GM11168 (cell line): ENCODE results near the gene TLR3.
"Not testable (repeated sequence)": the region's sequence is repeated elsewhere in the genome, so short reads cannot be mapped to it uniquely, and the experiment has no call there.

Source experiments
- in situ Hi-C: fragments of 300-500 bp; cut with MboI; formaldehyde crosslinking; loops from one replicate; pipeline ENCODE4 v1.12.0; 2022; ENCODE audit warnings: low sequenced_read_pairs; ENCODE audit not compliant: unreplicated experiment

The TLR3 gene

DNA sequence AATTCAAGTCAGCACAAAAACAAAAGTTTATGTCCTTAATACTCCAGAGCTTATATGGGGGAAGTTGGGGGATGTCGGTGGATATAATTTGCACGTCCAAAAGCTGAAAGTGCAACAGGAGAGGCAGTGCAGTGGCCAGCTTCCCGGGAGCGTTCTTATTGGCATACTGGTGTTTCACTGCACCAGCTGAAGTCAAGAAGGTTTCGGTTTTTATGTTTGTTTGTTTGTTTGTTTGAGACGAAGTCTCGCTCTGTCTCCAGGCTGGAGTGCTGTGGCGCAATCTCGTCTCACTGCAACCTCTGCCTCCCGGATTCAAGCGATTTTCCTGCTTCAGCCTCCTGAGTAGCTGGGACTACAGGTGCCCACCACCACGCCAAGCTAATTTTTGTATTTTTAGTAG lies 28.6 kb upstream of the TLR3 start:
- in situ Hi-C loops, result no loop called here

DNA sequence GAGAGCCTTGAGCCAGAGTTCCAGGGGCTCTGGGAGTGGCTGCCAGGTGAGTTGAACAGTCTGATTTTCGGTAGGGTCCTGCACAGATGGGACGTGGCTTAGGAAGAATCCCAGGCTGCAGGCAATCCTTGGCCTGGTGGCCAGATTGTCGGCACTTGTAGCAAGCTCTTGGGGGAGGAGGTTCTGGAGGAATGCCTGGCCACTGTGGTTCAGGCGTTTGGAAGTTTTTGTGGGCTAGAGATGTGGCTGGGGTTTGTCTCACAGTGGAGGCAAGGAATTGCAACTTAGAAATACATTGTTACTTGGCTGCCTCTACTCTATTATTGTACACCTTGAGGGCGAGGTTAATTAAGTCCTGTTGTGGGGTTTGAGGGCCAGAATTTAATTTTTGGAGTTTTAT lies 21.5 kb upstream of the TLR3 start:
- in situ Hi-C loops, result not testable (repeated sequence)

DNA sequence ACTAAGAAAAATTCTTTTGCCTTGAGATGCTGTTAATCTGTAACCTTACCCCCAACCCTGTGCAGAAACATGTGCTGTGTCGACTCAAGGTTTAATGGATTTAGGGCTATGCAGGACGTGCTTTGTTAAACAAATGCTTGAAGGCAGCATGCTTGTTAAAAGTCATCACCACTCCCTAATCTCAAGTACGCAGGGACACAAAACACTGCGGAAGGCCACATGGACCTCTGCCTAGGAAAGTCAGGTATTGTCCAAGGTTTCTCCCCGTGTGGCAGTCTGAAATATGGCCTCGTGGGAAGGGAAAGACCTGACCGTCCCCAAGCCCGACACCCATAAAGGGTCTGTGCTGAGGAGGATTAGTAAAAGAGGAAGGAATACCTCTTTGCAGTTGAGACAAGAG lies 18.8 kb upstream of the TLR3 start:
- in situ Hi-C loops, result not testable (repeated sequence)

DNA sequence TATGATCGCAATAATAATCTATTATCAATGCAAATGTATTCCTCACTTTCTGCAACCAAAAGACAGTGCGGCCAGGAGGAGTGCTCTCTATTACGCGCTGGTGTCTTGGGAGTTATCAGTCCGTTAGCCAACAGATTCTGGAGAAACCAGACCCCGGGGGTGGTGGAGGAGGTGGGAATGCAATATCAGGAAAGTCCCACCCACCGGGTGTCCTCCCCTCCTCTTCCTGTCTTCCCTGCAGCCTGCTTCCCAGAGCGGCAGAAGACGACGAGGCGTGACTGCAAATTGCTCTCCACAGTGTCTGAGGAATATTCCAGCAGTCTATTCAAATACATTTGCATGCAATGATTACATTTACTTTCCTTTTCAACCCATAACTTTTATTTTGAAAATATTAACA lies 17.9 kb upstream of the TLR3 start:
- in situ Hi-C loops, result no loop called here

DNA sequence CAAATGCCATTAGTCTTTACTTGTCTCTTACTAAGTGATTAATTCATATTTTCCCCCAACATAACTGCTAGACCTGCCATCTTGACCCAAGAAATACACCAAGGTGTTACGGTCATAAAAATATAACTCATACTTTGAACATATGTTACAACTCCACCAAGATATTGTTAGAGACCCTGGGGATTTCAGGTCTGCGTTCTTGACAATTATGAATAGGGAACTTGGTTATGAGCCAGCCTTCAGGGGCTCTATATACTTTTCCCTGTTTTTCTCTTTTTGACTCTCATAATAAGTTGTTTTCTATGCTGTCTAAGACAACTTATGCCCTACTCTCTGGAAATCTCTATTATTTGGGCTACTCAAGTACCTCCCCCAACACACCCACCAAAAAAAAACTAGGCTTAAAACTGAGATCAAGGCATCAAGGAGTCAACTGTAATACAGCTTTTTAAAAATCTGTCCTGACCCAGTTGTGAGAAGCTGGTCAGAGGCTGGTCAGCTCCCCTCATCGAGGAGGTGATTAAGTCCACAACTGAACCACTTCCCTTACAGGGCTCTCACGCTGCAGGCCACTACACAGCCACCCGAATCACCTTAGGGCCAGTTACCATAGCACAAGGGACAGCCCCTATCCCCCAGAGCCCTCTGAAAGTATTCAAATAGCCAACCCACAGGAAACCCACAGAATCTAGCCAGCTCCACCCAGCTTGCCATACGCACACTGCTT lies 10.5 kb upstream of the TLR3 start:
- in situ Hi-C loops, result no loop called here

DNA sequence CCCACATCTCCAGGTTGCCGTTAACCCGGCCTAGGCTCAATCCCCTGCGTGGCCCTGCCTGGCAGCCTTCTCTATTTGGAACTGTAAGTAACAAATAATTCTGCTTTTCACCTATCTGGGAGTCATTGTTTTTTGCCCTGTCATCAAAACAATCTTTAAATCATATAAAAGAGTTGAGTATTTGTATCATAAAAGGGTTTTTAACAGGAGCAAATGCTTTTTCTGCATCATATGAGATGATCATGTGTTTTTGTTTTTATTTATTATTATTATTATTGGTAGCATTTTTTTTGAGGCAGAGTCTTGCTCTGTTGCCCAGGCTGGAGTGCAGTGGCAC lies 10.0 kb upstream of the TLR3 start:
- in situ Hi-C loops, result no loop called here

DNA sequence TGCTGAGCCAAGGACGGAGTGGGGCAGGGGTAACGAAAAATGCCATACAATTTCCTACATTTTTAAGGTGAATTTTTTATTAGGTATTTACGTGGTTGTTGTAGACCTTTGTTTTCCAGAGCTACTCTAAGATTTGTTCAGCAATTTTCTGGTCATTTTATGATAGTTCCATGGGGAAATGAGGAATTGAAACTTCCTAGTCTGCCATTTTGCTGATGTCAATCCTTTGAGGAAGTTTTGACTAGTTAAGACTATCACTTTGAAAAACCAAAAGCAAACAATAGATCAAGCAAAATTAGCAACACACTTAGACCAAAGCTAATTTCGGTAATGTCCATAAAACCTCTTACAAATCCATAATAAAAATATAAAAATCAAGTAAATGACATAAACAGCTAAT lies 7.0 kb upstream of the TLR3 start:
- in situ Hi-C loops, result no loop called here

DNA sequence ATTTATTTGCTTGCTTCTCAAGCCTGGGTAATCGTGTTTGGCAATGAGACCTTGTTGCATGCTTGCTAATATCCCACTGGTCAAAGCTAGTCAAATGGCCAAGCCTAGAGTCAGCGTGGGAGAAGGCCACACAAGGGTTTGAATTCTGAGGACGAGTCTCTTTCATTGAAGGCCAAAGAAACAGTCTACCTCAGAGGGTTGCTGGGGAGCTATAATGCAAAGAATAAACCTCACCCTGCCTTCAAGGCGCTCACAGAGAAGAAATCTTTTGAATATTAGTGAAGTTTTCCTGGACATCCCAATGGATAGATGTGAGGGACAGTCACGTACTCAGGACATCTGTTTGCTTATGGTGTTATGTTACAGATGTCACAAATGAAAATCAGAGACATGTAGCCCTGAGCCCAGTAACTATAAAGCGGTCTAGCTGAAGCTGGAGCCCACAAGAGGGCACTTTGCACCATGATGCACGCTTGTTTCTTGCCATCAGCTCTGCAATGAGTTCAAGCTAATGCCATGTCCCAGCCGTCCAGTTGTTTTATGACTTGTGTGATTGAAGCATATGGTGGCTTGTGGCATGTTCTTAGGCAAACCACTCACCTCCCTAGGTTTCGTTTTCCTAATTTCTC lies 1.1 kb upstream of the TLR3 start:
- in situ Hi-C loops, result no loop called here

DNA sequence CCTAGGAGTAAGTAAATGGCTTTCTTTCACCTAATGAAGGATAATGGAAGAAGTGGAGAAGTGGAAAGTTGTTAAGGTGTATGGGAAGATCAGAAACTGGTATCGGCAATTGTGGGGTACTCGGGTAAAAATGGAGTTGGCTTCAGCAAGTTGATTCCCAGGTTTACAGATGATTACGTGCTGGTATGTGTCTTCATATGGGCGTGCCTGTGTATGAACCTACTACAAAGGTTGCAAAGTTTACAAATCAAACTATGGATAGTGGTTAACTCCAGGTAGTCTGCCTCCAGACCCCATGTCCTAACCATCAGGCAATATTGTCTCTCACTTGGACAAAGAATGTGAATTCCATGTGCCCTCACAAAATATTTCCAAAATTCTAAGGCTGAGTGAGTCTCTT lies 773 bp downstream of the TLR3 start:
- in situ Hi-C loops, result no loop called here

DNA sequence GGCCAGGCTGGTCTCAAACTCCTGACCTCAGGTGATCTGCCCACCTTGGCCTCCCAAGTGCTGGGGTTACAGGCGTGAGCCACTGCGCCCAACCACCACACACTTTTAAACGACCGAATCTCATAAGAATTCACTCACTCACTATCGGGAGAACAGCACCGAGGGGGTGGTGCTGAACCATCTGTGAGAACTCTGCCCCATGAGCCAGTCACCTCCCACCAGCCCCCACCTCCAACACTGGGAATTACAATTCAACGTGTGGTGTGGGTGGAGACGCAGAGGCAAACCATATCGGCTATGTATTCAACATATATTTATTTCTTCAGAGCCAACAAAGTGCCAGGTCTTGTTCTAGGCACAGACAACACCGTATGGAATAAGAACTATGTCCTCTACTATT lies 3.6 kb downstream of the TLR3 start:
- in situ Hi-C loops, result no loop called here

DNA sequence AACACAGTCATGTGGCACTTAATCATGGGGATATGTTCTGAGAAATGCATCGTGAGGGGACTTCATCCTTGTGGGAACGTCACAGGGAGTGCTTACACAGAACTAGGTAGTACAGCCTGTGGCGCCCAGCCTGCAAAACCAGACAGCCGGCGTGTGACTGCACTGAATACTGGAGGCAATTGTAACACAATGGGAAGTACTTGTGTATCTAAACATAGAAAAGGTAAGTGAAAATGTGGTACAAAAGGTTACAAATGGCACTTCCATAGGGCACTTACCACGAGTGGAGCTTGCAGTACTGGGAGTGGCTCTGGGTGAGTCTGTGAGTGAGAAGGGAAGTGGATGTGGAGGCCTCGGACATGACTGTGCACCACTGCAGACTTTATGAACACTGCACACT lies 5.2 kb downstream of the TLR3 start:
- in situ Hi-C loops, result no loop called here

DNA sequence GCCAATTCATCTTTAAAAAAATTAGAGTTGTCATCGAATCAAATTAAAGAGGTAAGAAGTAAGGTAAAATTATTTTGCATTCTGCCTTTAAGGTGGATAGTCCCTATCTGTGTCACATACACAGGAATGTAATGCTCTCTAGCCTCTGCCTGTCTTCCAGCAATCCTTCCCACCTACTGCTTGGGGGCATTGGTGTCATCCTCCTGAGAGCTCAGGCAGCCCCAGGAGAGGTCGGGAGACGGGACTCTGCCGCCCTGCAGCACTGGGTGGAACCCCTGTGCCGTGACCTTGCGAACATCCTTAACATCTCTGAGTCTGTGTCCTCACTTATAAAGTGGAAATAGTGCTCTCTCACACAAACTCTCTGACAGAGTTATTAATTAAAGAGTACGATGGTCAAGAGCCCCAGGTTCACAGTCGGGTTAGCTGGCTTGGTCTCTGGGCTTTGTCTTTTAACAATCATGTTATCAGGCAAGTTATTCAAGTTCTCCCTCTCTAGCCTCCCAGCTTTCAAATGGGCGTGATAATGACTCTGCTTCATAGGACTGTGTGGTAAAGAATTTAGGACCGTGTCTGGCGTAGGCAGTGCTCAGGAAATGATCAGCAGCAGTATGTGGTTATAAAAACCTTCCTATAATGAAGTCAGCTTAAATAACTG lies 10.2 kb downstream of the TLR3 start:
- in situ Hi-C loops, result loop anchor here (5.0 kb wide), 1 partner anchor 63 kb away; no protein-coding TSS in a partner anchor

DNA sequence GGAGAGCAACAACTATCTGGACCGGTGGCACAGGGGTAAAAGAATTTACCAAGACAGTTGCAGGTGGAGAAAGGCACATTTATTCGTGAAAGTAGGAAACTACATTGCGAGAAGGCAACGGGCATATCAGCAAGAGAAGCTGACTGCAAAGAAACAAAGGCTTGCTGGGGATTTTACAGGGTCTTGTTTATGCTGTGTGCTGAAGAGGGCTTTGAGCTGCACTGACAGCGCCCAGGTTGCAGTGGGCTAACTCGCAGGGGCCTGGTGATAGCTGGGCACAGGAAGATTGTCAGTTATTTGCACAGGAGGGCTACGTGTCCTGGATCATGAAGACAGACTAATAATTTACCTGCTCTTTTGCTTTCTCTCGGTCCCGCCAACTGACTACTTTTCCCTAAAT lies 10.7 kb downstream of the TLR3 start:
- in situ Hi-C loops, result loop anchor here (5.0 kb wide), 1 partner anchor 63 kb away; no protein-coding TSS in a partner anchor

DNA sequence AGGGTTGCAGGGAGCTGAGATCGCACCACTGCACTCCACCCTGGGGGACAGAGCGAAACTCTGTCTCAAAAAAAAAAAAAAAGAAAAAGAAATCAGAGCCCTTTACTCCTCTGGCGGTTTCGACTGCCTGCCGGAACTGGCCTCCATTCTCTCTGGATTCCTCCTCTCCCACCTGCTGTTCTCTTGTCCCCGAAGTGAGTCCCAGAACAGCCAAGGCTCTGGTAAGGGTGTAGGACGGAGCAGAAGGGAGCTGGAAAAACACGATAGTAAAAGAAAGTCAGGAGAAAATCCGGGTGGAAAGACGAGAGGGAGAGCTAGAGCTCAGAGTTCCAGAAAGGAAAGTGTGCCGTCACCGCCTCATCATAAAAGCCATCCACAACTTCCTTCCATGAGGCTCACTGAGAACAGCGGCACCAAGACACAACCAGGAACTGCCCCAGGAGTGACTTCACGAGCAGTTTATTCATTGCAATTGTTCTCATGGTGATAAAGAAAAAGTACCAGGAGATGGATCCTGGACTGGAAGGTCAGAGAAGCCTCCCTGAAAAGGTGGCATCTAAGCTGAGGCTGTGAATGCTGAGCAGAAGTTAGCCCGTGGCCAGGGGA lies 12.3 kb downstream of the TLR3 start:
- in situ Hi-C loops, result no loop called here

DNA sequence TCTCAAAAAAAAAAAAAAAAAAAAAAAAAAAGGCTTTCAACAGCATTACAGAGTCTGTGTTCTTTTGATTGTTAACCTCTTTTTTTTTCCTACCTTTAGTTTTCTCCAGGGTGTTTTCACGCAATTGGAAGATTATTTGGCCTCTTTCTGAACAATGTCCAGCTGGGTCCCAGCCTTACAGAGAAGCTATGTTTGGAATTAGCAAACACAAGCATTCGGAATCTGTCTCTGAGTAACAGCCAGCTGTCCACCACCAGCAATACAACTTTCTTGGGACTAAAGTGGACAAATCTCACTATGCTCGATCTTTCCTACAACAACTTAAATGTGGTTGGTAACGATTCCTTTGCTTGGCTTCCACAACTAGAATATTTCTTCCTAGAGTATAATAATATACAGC lies 13.3 kb downstream of the TLR3 start:
- in situ Hi-C loops, result no loop called here

DNA sequence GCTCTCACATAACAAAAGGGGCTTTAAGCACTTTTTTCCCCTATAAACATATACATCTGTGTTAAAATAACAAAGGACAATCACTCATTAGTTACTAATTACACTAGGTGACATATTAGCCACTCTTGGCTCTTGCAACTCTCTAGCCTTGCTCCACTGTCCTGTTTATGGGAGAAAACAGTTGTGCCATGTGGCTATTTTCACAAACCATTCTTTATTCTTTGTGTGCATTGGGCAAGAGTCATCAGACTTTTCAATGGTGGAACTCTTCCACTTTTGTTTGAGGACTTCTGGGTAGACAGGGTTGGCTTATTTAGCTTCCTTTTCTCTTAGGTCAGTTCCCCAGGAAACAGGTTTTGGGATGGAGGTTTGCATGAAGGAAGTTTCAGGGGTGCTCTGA lies 19.6 kb downstream of the TLR3 start:
- in situ Hi-C loops, result no loop called here

DNA sequence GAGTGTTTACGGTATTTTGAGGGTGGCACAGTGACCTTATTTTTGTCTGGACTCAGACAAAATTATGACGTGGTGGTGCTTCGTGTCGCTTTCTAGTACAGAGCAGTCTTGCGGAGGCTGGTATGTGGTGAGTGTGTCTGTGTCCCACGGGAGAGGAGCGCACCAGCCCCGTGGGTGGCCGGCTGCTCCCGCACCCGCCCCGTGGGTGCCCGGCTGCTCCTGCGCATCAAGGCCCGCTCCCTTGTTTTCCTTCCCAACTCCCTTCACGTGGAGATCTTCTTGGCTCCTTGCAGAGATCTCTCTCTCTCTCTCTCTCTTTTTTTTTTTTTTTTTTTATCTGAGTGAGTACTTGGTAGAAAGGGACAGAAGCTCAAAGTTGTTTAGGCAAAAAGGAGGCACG lies 23.3 kb downstream of the TLR3 start:
- in situ Hi-C loops, result no loop called here

DNA sequence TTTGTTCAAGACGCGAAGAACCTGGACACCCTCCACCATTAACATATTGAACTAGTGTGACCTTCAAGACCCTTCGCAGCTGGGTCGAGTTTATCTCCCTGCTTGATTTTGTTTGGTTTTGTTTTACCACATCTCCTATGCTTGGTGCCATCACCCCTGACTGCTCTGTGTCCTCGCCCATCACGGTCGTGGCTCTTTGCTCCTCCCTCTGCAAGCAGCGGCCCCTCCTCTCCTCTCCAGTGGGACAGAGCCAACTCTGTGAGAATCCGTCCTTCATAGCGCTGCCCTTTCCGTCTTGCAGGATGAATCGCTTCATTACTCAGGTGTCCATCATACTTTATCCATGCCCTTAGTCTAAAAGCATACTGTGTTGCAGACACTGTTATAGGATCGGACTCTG lies 26.4 kb downstream of the TLR3 start:
- in situ Hi-C loops, result no loop called here

DNA sequence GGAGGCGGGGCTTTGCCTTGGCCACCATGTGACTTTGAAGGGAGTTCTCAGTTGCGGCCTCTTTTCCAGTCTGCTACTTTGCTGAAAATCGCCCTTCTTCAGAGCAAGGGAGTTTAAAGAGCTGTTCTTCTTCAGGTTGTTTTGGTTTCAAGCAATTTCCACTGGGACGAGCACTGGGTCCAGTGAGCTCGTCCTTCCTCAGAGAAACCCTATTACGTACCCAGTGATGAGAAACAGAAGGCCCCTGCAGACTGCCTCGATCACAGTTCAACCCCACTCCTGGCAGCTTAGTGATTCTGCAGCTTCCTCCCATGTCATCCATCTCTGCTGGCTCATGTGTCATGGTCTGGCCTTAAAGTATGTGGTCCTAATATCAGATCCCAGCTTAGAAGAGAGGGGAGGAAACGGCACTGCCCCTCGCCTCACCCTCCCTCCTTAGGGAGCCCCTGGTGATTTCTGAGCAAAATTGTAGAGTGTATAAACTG lies 27.8 kb downstream of the TLR3 start:
- in situ Hi-C loops, result no loop called here

DNA sequence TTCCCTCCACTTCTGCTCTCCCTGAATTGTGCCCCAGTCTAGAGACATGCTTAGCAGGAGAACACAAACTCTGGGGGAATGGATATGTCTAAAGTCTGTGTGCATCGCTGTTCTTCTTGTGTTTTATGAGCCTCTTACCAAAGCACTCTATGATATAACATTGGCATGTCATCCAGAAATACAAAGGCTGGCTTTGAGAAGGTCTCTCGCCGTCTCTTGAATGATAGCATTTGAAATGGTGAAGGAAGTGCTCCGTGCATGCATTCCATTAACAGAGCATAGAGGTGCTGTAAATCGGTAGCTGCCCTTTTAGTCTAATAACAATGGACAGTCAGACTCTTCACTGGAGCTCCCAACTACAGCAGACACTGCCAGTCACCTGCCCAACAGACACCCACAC lies 28.4 kb downstream of the TLR3 start:
- in situ Hi-C loops, result no loop called here

DNA sequence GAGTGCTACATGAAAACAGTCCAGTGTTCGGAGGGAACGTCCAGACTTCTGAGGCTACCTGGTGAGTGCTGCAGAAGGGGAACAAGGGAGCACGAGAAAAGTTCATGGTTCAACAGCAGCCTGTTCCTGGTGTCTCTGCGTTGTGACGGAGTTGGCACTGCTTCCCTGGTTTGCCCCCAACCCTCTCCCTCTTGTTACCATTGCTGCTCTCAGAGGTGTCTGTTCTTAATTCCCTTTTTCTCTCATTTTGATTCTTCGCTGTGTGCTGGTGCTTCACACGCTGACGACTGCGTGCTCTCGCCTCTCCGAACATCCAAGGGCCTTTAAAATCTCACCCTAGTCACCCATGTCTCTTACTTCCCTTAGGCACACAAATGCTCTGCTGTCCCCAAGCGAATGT lies 34.0 kb downstream of the TLR3 start:
- in situ Hi-C loops, result no loop called here
